GM21360 (cell line): ENCODE results near the gene RALBP1.

Source experiments
- ATAC-seq: cut with Tn5 transposase; IDR thresholded peaks from one replicate; pipeline ENCODE4 v1.9.1; 2021; ENCODE audit warnings: mild to moderate bottlenecking, moderate library complexity; ENCODE audit not compliant: unreplicated experiment

The RALBP1 gene

DNA sequence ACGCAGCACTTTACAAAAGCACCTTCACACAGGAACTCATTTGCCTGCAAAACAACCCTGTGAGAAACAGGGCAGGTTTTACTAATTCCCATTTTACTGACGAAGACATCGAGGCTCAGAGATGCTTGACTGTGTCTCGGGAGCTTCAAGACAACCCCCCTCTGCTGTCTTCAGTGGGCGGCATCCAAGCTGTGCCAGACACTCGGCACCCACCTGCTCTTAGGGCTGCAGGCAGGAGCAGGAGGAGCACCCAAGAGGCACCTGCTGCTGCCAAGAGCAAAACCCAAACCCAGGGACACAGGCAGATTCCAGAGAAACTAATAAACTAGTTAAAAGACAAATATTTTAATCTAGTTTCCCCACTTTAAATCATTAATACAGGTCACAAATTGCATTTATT is 71.2 kb downstream of the RALBP1 start:
- ATAC-seq = no peak

DNA sequence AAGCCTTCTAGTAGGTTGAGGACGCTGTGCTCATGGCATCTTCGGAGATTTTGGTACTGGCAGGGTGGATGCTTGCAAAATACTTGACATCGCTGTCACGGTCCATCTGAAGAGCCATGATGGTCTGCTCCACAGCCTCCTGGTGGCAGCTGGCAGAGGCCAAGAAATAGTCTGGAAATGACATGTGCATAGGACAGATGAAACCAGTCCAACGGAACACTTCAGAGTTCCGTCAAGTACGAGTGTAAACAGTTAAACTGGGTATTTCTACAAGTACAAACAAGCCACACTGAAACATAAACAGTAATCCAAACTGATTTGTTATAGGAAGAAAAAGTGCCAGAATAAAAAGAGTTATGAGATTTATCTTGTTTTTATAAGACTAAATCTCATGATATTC is 72.5 kb downstream of the RALBP1 start:
- no peak for ATAC-seq

DNA sequence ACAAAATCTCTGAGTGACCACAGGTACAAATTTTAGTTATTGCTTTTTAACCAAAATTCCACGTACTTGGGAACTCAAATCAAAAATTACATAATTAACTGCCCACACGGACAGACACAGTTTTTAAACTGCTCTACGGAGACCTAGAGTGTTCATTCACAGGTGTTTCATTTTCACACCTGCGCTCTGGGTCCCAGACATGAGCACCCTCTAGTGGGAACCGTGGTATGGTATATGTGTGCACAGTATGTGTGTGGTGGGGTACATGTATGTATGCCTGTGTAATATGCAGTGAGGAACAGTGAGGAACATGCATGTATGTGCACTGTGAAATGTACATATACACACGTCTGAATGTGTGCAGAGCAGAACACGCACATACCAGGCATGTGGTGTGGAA is 74.1 kb downstream of the RALBP1 start:
- no peak for ATAC-seq

DNA sequence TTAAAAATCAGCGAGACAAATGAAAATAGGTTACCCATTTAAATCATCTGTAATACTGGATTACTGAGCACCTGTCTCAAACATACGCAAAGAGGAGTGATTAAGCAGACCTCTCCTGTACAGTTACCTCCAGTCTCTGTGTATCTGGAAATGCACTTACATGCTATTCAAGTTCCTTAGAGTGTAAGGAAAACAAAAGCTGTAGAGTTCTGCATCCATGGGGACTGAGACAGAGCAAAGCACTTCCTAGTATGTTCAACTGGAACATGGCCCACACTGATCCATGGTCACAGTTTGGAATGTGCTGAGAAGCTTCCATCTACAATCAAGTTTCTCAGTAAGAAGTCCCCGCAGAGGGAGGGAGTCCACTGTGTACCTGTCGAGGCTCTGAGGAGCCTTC is 75.1 kb downstream of the RALBP1 start:
- no peak for ATAC-seq

DNA sequence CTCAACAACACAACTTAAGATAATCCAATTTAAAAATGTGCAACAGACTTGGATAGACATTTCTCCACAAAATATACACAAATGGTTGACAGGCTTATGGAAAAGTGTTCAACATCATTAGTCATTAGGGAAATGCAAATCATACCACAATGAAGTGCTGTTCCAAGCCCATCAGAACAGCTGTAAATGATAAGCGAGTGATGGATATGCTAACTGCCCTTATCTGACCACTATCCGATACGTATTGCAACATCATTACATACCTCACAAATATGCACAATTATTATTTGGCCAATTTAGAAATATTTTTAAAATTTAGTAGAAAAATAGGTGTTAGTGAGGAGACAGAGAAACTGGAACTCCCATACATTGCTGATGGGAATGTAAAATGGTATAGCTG is 76.9 kb downstream of the RALBP1 start:
- ATAC-seq = no peak

DNA sequence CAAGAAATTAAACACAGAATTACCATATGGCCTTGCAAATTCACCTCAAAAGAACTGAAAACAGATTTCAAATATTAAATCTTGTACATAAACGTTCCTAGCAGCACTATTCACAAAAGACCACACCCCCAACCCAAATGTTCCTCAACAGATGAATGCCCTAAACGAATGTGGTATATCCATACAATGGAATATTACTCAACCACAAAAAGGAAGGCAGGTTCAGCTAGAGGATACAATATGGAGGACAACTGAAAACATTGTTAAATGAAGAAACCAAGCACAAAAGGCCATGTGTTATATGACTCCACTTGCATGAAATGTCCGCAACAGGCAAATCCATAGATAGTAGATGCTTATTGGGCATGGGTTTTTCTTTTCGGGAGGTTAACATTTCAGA is 77.3 kb downstream of the RALBP1 start:
- no peak for ATAC-seq

DNA sequence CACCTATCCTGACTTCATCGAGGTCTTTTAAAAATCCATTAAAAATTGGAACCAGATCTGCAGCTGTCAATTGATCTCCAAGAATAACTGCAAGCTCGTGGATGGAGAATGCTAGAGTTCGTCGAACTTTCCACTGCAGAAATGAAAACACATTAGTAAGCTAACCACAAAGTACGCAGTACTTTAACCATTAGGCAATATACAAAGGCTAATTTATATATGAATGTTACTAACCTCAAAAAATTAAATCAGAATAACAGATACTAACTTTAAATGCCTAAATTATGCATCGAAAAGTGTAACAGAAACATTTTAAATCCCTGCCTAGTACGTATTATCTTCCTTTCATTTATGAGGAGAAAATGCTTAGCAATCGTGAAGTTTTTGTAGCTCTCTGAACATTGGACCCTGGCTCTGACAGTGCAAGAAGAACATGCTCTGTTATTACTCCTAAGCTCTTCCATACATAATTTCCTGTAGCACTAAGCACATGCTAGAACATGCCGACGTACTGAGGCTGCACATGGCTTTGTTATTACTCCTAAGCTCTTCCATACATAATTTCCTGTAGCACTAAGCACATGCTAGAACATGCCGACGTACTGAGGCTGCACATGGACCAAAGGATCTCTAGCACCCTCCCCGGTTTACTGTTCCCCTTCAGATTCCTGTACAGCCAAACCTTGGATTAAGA is 82.1 kb downstream of the RALBP1 start:
- no peak for ATAC-seq

DNA sequence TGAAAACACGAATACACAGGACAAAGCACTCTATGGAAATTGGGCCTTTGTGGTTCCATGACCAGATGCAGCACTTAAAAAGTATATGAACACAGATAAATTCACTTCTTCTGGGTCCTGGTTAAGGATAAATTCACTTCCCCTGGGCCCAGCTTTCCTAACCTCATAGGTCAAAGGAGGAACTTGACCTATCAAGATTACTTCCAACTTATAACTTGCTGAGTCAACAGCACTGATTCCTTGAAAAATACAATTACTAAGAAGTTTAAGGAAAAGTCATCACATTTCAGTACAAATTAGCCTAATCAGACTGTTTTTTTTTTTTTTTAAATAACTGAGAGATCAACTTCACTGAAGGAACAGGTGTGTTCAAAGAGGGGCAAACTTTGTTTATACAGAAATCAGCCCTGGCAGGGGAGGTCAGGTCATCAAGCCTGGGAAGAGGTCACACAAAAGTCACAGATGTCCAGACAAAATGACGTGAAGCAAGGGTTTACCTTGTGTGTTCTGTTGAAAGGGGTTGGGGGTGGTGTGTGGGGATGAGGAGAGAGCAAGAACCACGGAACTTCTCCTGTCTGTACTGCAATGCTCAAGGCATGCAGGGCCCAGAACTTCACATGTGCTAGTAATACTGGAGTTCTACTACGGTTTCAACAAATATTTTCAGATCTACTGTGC is 83.2 kb downstream of the RALBP1 start:
- no peak for ATAC-seq

DNA sequence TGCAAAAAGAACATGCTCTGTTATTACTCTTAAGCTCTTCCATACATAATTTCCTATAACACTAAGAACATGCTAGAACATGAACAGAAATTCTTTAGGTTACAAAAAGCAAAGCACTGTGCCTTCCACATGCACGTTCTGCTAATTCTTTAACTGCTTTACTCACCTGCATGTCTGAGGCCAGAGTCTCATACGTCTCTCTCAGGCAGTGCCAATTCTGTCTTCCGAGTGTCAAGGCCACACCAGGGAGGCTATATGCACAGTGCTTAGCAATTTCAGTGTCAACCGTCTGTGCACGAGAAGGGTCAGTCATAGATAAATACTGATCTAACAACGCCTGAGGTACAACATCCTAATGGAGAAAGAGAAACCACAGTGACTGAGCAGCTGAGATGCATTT is 83.9 kb downstream of the RALBP1 start:
- ATAC-seq = no peak

DNA sequence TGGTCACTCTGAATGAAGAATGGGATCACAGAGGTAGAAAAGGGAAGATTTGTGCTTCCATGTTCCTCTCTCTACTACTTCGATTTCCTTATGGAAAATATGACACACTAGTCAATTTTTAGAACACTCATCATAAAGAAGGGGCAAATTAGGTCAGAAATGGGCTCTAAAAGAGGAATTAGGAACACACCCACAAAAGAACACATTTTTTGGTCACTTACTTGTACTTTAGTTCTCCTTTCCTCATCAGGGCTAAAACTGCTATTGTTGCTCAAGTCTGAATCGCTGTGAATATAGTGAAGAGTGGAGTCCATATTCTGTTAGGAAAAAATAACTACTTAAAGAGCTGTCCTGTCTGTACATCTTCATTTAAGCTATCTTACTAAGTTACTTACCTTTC is 86.4 kb downstream of the RALBP1 start:
- no peak for ATAC-seq

DNA sequence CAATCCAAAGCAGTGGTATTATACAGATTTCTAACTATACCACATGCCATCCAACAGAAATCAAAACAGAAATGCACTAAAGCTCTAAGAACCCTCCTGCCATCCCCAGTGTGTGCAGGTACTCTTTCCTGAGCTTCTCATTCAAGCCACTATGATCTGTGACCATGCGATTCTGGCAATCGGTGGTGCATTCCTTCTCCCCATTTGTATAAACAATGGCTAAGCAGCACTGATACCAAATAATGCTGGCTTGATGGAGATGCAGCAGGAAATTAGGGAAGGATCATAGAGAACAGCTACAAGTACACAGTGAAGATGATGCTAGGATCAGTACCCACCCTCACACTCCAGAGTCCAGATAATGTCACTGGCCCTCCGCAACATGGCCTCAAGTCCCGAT is 87.3 kb downstream of the RALBP1 start:
- ATAC-seq = no peak

DNA sequence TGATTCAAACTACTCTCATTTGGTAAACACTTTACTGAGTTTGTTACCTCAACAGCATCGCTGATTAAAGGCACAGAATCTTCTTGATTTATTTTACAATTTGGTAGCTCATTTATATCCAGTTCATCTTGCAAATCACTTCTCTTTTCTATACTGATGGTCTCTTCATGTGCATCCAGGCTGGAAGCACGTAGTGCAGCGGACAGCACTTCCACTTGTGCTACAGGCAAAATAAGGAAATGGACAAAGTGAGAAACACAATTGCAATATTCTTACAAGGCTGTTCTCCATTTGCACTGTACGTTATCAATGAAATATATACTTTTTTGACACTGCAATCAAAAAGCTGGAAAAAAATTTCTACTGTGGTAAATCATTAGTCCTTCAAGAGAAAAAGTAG is 88.0 kb downstream of the RALBP1 start:
- no peak for ATAC-seq

DNA sequence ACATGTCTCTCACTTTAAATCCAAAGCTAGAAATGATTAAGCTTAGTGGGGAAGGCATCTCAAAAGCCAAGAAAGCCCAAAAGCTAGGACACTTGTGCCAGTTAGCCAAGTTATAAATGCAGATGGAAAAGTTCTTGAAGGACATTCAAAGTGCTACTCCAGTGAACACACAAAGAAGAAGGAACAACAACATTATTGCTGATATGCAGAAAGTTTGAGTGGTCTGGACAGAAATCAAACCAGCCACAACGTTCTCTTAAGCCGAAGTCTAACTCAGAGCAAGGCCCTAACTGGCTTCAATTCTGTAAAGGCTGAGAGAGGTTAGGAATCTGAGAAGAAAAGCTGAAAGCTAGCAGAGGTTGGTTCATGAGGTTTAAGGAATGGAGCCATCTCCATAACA is 90.1 kb downstream of the RALBP1 start:
- no peak for ATAC-seq

DNA sequence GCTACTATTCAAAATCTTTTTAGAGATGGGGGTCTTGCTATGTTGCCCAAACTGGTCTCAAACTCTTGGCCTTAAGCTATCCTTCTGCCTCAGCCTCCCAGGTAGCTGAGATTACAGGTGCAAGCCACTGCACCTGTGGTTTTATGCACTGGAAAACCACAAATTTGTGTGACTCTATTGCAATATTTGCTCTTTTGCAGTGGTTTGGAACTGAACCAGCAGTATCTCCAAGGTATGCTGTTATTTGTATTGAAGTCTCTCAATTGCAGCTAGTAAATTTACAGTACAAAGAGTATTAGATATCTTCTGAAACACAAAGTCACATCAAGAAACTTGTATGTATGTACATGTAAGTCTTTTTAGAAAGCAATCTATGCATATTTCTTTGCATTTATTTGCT is 92.9 kb downstream of the RALBP1 start:
- ATAC-seq = no peak

DNA sequence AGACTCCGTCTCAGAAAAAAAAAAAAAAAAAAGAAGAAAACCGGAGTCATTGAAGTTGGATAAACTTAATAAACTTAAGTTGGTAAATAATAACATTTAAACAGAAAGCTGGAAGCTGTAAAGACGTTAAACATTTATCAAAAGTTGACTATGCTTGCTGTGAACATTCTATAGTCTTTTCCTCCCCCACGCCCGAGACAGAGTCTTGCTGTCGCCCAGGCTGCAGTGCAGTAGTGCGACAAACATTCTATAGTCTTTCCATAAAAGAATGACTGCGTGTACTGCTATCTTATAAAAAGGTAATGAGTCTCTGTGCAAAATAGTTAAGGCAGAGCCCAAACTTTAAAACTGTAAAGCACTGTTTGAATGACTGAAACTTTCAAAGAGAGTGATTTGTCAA is 93.9 kb downstream of the RALBP1 start:
- no peak for ATAC-seq

DNA sequence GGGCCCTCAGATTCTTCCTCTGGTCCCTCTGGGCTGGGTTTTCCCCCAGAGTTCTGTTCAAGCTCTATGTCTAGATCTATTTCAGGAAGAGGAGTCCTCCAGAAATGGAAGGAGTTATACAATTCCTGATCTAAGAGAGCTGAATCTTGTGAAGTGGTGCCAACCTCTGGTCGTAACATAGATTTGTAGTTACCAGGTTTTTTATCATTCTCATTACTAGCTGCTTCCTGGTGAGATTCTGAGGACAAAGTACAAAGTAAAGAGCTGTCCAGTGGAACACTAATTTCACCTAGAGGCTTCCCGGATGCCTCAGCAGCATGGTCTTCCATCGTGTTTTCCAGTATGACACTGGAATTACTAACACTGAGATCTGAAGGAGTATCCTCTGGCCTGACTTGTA is 94.9 kb downstream of the RALBP1 start:
- no peak for ATAC-seq

DNA sequence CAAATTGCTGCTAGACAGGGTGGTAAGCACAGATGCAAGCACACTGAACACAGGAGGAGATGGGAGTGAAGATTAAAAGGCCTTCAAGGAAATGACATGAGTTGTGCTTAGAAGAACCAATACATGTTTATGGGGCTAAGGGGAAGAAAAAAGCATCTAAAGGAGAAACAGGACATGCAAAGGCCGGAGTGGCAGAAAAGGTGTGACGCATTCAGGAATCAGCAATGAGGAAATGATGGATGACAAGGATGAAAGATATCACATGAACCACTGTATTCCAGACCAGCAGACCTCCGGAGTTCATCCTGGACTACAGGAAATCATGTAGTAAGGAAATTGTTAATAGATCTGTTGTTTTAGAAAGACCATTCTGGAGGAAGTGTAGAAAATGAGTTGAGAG is 96.2 kb downstream of the RALBP1 start:
- ATAC-seq = no peak

DNA sequence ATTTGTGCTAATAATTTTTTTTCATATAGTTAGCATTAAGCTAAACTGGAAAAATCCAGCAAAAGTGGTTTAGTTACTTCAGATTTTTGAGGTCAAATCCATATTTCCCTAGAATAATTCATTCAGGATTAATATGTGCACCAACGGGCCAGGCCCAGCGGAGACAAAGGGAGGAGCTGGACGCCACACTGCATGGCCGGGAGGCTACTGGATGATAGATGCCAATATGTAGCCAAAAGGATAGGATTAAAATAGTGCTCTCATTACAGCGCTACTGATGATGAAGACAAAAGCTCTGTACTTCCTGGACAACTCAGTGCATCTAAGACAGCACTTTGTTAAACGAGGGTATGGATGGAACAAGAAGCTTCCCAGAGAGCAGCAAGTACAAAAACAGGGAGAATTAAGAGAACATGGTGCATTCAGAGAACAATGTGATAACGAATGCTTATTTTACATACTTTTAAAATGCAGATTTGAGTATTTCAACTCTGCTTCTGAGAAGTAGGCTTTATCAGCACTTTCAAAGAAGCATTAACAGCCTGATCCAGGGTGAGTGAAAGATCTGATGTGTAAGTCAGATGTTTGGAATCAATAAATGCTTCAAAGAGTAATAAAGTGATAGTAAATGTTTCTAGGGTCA is 99.3 kb downstream of the RALBP1 start:
- ATAC-seq = no peak

DNA sequence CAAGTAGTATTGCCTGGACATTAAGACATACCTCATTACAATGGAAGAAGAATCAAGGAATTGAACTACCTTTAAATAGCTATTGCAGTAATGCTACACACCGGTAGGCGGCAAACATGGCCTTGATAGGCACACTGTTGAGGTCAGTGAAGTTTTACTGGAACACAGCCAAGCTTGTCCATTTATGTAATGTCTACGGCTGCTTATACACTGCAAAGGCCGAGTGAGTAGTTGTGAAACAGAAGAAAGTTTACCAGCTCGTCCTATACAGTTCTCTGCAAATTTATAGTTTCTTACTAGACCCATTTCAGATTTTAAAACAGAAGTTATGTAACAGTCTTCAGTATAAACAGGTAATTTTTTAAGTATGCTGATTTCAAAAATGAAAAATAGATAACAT is 100.2 kb downstream of the RALBP1 start:
- no peak for ATAC-seq

DNA sequence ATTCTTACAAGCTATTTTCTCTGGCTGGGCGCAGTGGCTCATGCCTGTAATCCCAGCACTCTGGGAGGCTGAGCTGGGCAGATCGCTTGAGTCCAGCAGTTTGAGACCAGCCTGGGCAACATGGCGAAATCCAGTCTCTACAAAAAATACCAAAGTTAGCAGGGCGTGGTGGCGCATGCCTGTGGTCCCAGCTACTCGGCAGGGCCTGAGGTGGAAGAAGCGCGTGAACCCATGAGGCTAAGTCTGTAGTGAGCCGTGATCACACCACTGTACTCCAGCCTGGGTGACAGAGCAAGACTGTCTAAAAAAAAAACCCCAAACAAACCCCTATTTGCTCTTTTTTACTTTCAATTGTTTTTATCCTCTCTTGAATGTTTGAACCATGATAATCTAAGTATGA is 102.0 kb downstream of the RALBP1 start:
- no peak for ATAC-seq

DNA sequence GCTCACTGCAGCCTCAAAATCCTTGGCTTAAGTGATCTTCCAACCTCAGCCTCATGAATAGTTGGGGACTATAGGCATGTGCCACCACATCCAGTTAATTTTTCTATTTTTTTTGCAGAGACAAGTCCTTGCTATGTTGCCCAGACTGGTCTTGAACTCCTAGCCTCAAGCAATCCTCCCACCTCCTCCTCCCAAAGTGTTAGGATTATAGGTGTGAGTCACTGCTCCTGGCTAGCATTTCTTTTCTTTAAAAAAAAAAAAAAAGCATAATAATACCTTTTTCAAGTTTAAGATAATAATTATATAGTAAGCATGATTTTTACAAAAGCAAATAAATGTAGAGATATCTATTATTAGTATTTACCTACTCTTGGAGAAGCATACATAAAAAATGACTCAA is 103.0 kb downstream of the RALBP1 start:
- ATAC-seq = no peak

DNA sequence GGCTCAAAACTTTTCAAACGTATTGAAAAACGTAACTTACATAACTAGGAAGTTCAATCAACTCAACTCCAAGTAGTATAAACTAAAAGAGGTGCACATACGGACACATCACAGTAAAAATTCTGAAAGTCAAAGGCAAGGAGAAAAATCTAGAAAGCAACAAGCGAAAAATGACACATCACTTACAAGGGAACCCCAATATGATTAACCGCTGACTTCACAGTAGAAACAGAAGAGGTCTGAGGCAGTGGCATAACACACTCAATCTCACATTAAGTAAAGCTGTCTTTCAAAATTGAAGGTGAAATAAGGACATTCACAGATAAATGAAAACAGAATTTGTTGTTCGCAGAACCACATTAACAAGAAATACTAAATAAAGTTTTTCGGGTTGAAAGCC is 106.4 kb downstream of the RALBP1 start:
- no peak for ATAC-seq

DNA sequence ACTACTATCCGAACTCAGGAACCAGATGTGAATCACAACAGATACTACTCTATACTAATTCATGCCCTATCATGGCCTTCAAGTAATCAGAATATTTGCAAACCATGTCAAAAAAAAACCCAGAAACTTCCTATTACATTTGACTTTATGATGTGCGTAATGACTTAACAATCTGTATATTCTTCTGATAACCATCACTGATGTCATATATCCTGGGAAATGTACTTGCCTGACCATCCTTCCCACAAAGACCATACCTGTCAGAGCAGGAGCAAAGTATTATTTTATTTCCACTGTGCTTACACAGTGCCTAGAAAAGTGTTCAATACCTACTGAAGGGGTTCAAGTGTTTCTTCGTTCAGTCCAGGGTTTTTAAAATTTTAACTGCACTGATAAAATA is 111.5 kb downstream of the RALBP1 start:
- no peak for ATAC-seq
